Psoas muscle (tissue), 8 donors: ENCODE results near the gene GOSR2. TPM values are rescaled to one million over a fixed set of nuclear protein-coding genes. Genes with fewer than 3 reads are reported as not detected.
A peak's percentile ranks its signal among the peaks of the same experiment; 100 is the strongest.
"Not testable (repeated sequence)": the region's sequence is repeated elsewhere in the genome, so short reads cannot be mapped to it uniquely, and the experiment has no call there.

Experiments used
- ATAC-seq, 4 donors: fragments of 200-7000 bp; cut with Tn5 transposase; one replicate each; pipeline ENCODE4 v1.9.1; 2020; ENCODE audit warnings: moderate library complexity in 3 of 4, mild to moderate bottlenecking in 2 of 4
- DNase-seq, 2 donors: peaks; one replicate each; pipeline ENCODE4 v3.0.0-alpha.2; 2020
- H3K27ac ChIP-seq: fragments of 200-600 bp; one replicate; pipeline ENCODE4 v1.8.0; 2022
- H3K27me3 ChIP-seq, 3 donors: fragments of 200-600 bp in 1 of 3; one replicate each; pipeline versions ENCODE4 v1.6.1 to v1.8.0; 2013 to 2022; ENCODE audit warnings: low read length in 2 of 3, mild to moderate bottlenecking in 2 of 3, moderate library complexity in 1 of 3; ENCODE audit not compliant: insufficient read depth in 3 of 3
- H3K36me3 ChIP-seq, 2 donors: fragments of 200-600 bp in 1 of 2; one replicate each; pipeline versions ENCODE4 v1.6.1 to v1.8.0; 2013 to 2022; ENCODE audit warnings: low read depth in 1 of 2, mild to moderate bottlenecking in 1 of 2, moderate library complexity in 1 of 2; ENCODE audit not compliant: insufficient read depth in 1 of 2
- H3K4me1 ChIP-seq: fragments of 200-600 bp; one replicate; pipeline ENCODE4 v1.8.0; 2022
- H3K4me3 ChIP-seq: fragments of 200-600 bp; one replicate; pipeline ENCODE4 v1.8.0; 2022; ENCODE audit warnings: mild to moderate bottlenecking
- H3K9me3 ChIP-seq: fragments of 200-600 bp; one replicate; pipeline ENCODE4 v1.8.0; 2022
- WGBS, 3 donors: extraction: QIAGEN DNeasy Blood & Tissue Kit; methylation state at CpG; one replicate each; pipeline versions ENCODE4 v1.1.6 to v1.1.7; 2013; 5-methylcytosine and 5-hydroxymethylcytosine counted together
- intact Hi-C, 2 donors: fragments of 100-400 bp; cut with DNase I; formaldehyde crosslinking; loops; one replicate each; pipeline versions ENCODE4 v1.11.0 to v1.14.2; 2022
- polyA plus RNA-seq, 3 donors: library from polyadenylated mRNA; stranded (reverse); fragments of 200-250 nt; gene quantifications; one replicate each; pipeline ENCODE4 v1.2.3, GENCODE V29; 2013
- total RNA-seq, 4 donors: library from RNA; stranded (reverse); fragmentation: NEBNext Ultra II Directional in 2 of 4; extraction: Animal tissue kit (Norgen Biotek cat#: 25700) in 2 of 4; gene quantifications; one replicate each; pipeline versions ENCODE4 v1.2.1 to v1.2.4, GENCODE V29; 2021 to 2023
- TF ChIP-seq, protein P1 (sequence below): fragments of 200-600 bp; IDR thresholded peaks from one replicate; pipeline ENCODE4 v1.8.0; 2022; ENCODE audit warnings: antibody characterized with exemption
- donor health status: healthy with polysubstance abuse.
- donor health status: DM: no; HTN: no; CAD: no; lungs with moderate emphysema.
- donor health status: Bipolar disorder and iron deficiency.
- donor health status: healthy.
- donor health status: DM: yes; HTN: yes; CAD: no.
- donor health status: DM: no; HTN: no; CAD: no.
- donor health status: DM: no; HTN: no; CAD: no.
- donor health status: DM: yes; HTN: yes; CAD: no.

The GOSR2 gene
- total and polyA plus RNA-seq, 7 donors, result 26.4 to 56.9 (median 44.9) TPM

DNA sequence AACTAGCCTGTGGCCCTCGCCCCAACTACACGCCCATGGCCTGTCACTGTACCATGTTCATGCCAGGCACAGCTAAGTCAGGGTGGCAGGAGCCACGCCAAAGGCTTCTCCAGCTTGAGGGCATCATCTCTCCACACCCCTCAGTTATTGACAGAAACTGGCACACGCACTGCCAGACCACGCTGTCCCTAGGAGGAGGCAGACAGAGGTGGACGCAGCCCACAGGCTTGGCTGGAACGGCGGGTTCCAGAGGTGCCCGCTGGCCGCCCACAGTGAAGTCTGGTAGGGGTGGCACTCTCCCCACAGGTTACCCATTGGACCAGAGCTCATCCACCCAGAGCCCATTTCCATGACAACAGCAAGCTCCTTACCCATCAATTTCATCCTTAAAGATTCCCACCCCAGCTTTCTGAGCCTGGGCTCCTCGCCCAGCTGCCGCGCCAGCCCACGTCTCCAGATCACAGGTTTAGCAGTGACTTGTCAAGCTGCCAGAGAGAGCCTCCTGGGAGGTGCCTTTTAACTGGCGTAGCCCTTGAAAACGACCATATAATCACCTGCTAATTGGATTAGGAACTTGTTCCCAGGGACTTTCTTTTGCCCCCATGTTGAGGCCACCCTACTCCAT lies 28.1 kb downstream of the GOSR2 start:
- Histone ChIP-seq H3K4me1 (no peaks in the 10 kb centered on the region), H3K9me3 (no peaks in the 10 kb centered on the region), H3K27ac (no peak overlapping the region), H3K4me3 (no peak overlapping the region), H3K36me3 (peaks cover 0 to 2% of the 10 kb centered on the region in 2 donors), H3K27me3 (peaks cover 0 to 3% (median 3%) of the 10 kb centered on the region in 3 donors)
- TF ChIP-seq, protein P1, sequence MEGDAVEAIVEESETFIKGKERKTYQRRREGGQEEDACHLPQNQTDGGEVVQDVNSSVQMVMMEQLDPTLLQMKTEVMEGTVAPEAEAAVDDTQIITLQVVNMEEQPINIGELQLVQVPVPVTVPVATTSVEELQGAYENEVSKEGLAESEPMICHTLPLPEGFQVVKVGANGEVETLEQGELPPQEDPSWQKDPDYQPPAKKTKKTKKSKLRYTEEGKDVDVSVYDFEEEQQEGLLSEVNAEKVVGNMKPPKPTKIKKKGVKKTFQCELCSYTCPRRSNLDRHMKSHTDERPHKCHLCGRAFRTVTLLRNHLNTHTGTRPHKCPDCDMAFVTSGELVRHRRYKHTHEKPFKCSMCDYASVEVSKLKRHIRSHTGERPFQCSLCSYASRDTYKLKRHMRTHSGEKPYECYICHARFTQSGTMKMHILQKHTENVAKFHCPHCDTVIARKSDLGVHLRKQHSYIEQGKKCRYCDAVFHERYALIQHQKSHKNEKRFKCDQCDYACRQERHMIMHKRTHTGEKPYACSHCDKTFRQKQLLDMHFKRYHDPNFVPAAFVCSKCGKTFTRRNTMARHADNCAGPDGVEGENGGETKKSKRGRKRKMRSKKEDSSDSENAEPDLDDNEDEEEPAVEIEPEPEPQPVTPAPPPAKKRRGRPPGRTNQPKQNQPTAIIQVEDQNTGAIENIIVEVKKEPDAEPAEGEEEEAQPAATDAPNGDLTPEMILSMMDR, result no peak
- intact Hi-C loops, result no loop called here
- WGBS, 3 donors, result 25 to 35% (median 26%) methylated on average over 16 of the region's 16 CpGs
- peak in 1 of 4 donors; percentile 32 for ATAC-seq
- DNase-seq, result peak in 1 of 2 donors; percentile 35

DNA sequence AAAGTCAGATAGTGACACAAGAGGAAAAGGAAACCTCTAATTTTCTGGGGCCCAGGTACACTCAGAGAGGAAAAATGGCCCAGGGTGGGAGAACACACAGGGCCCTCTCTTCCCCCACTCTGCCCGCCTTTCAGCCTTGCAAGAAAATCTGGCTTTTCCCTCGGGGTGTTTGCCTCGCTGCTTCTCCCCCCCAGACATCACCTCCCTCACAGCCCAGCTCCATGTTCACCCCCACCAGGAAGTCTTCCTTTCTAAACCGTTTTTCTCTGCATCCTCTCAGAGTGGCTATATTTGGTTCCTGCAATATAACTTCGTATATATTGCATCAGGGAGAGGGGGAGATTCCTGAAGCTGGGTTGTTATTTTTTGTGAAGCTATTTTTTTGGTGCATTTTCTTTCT lies 28.7 kb downstream of the GOSR2 start:
- H3K9me3 ChIP-seq, result no peaks in the 10 kb centered on the region
- intact Hi-C loops, result no loop called here
- ATAC-seq (no peak), DNase-seq (no peak)
- no peak overlapping the region for H3K27ac ChIP-seq
- peaks cover 0 to 2% of the 10 kb centered on the region in 2 donors for H3K36me3 ChIP-seq
- H3K27me3 ChIP-seq, result peaks cover 0 to 3% (median 3%) of the 10 kb centered on the region in 3 donors
- no peaks in the 10 kb centered on the region for H3K4me1 ChIP-seq
- 11 to 23% (median 13%) methylated on average over 5 of the region's 5 CpGs for WGBS, 3 donors
- TF ChIP-seq, protein P1, result no peak
- H3K4me3 ChIP-seq, result no peak overlapping the region

- peaks cover 0 to 3% (median 3%) of the 10 kb centered on the region in 3 donors for H3K27me3 ChIP-seq
- no peaks in the 10 kb centered on the region for H3K4me1 ChIP-seq
- no peak overlapping the region for H3K4me3 ChIP-seq
- 72 to 74% (median 73%) methylated on average over 9 of the region's 9 CpGs for WGBS, 3 donors
- DNase-seq (no peak), ATAC-seq (no peak)
- intact Hi-C loops, result no loop called here
- H3K27ac ChIP-seq, result no peak overlapping the region
- no peaks in the 10 kb centered on the region for H3K9me3 ChIP-seq
- H3K36me3 ChIP-seq, result peaks cover 0 to 2% of the 10 kb centered on the region in 2 donors
- TF ChIP-seq, protein P1, result no peak
Observed at GRCh38 chr17:46952115-46952514, 29.2 kb downstream of the GOSR2 start.

DNA sequence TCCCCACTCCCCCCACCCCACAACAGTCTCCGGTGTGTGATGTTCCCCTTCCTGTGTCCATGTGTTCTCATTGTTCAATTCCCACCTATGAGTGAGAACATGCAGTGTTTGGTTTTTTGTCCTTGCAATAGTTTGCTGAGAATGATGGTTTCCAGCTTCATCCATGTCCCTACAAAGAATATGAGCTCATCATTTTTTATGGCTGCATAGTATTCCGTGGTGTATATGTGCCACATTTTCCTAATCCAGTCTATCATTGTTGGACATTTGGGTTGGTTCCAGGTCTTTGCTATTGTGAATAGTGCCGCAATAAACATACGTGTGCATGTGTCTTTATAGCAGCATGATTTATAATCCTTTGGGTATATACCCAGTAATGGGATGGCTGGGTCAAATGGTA lies 30.2 kb downstream of the GOSR2 start:
- H3K4me1 ChIP-seq, H3K36me3 ChIP-seq, intact Hi-C loops, DNase-seq, H3K4me3 ChIP-seq, ATAC-seq, H3K27ac ChIP-seq, H3K9me3 ChIP-seq, H3K27me3 ChIP-seq: not testable (repeated sequence)
- 77 to 90% (median 87%) methylated on average over 2 of the region's 4 CpGs for WGBS, 3 donors

- no peaks in the 10 kb centered on the region for H3K36me3 ChIP-seq
- ATAC-seq (no peak), DNase-seq (no peak)
- intact Hi-C loops, result no loop called here
- no peaks in the 10 kb centered on the region for H3K9me3 ChIP-seq
- no peak overlapping the region for H3K4me3 ChIP-seq
- H3K4me1 ChIP-seq, result no peaks in the 10 kb centered on the region
- TF ChIP-seq, protein P1, result no peak
- WGBS, 3 donors, result 53 to 60% (median 60%) methylated on average over 8 of the region's 8 CpGs
- no peak overlapping the region for H3K27ac ChIP-seq
- H3K27me3 ChIP-seq, result no peaks in the 10 kb centered on the region
Observed at GRCh38 chr17:46958041-46958591, 35.2 kb downstream of the GOSR2 start.
